GM12878 (cell line): ENCODE data around the gene ZNF804A. TPM values are rescaled to one million over a fixed set of nuclear protein-coding genes. Genes with fewer than 3 reads are reported as not detected.

ENCODE experiments used
- ATAC-seq: fragments of 200-7000 bp; cut with Tn5 transposase; 3 replicates; pipeline ENCODE4 v1.9.1; 2020; ENCODE audit warnings: mild to moderate bottlenecking, moderate library complexity
- BruUV-seq: library from RNA; stranded (reverse); fragments of 400-500 nt; replicated peaks from 2 replicates; lab custom pipeline; 2021; lab: Mats Ljungman, UMichigan
- CTCF ChIA-PET: fragments of 300-600 bp; sonication (Branson Sonifier 250); formaldehyde crosslinking; extraction: SDS; loops from one replicate; lab custom pipeline; 2021; ENCODE audit warnings: inconsistent platforms; lab: Yijun Ruan, JAX
- POLR2A ChIA-PET: fragments of 350-600 bp; formaldehyde crosslinking; extraction: SDS; loops from one replicate; lab custom pipeline; 2021; ENCODE audit warnings: inconsistent platforms; lab: Charles Lee
- RAD21 ChIA-PET: fragments of 300-600 bp; sonication (Branson Sonifier 250); formaldehyde crosslinking; loops from one replicate; lab custom pipeline; 2023; ENCODE audit warnings: antibody characterized with exemption; ENCODE audit not compliant: unreplicated experiment; lab: Charles Lee
- SMC1A ChIA-PET: fragments of 300-600 bp; sonication (Branson Sonifier 250); formaldehyde crosslinking; loops from one replicate; lab custom pipeline; 2023; ENCODE audit not compliant: unreplicated experiment, uncharacterized antibody; lab: Charles Lee
- DNase-seq: peaks from one replicate; pipeline ENCODE4 v3.0.0-alpha.2; 2011; ENCODE audit warnings: low read depth, low spot score
- FAIRE-seq: peaks from 3 replicates; lab custom pipeline; 2011; peaks lifted over from hg19 to GRCh38; lab: Jason Lieb, UNC
- H2AFZ ChIP-seq: 2 replicates; pipeline ENCODE4 v1.6.0; 2011; ENCODE audit warnings: low read depth, low read length, control low read depth; ENCODE audit not compliant: control insufficient read depth
- H3K27ac ChIP-seq: 2 replicates; pipeline ENCODE4 v1.5.1; 2011; ENCODE audit warnings: control low read depth; ENCODE audit not compliant: control insufficient read depth, insufficient read depth
- H3K27me3 ChIP-seq, 2 experiments: replicated peaks in 1 of 2; 2 replicates each; pipeline versions ENCODE4 v1.6.0 to v1.6.1; 2011; ENCODE audit warnings: low read length in 1 of 2; ENCODE audit not compliant: control insufficient read depth in 2 of 2, insufficient read depth in 2 of 2
- H3K36me3 ChIP-seq, 2 experiments: 2 replicates each; pipeline ENCODE4 v1.5.1; 2011; ENCODE audit warnings: low read length in 1 of 2; ENCODE audit not compliant: control insufficient read depth in 2 of 2, insufficient read depth in 2 of 2
- H3K4me1 ChIP-seq: 2 replicates; pipeline ENCODE4 v1.6.1; 2011; ENCODE audit warnings: mild to moderate bottlenecking, low read length, moderate library complexity, mixed read lengths; ENCODE audit not compliant: control insufficient read depth, insufficient read depth
- H3K4me2 ChIP-seq: 2 replicates; pipeline ENCODE4 v1.6.0; 2011; ENCODE audit warnings: control low read depth; ENCODE audit not compliant: control insufficient read depth, insufficient read depth
- H3K4me3 ChIP-seq: fragments of 200-600 bp; sonication (generic); 2 replicates; pipeline ENCODE4 v1.5.1; 2016
- H3K79me2 ChIP-seq: 2 replicates; pipeline ENCODE4 v1.6.0; 2011; ENCODE audit warnings: low read length; ENCODE audit not compliant: control insufficient read depth, insufficient read depth
- H3K9ac ChIP-seq: 2 replicates; pipeline ENCODE4 v1.8.0; 2011; ENCODE audit warnings: low read length, control low read depth, mixed read lengths; ENCODE audit not compliant: control insufficient read depth, insufficient read depth
- H3K9me3 ChIP-seq: replicated peaks from 3 replicates; pipeline ENCODE4 v1.5.1; 2011; ENCODE audit warnings: mild to moderate bottlenecking, low read length; ENCODE audit not compliant: control insufficient read depth, insufficient read depth
- H4K20me1 ChIP-seq: 2 replicates; pipeline ENCODE4 v1.6.0; 2011; ENCODE audit not compliant: control insufficient read depth, insufficient read depth
- CBX5 ChIP-seq: sonication (generic); IDR thresholded peaks from 2 replicates; pipeline ENCODE4 v1.6.1; 2016; ENCODE audit warnings: low read depth, moderate library complexity, mild to moderate bottlenecking, inconsistent platforms
- HSF1 ChIP-seq: fragments of 150-350 bp; IDR thresholded peaks from 2 replicates; pipeline ENCODE4 v1.6.1; 2014; ENCODE audit warnings: mild to moderate bottlenecking, low read depth, low read length
- RAD21 ChIP-seq: IDR thresholded peaks from 2 replicates; pipeline ENCODE4 v1.6.1; 2011; ENCODE audit warnings: mild to moderate bottlenecking, low read depth, low read length, moderate library complexity; ENCODE audit not compliant: insufficient read depth
- RB1 ChIP-seq: fragments of 450-650 bp; formaldehyde crosslinking; IDR thresholded peaks from 2 replicates; pipeline ENCODE4 v1.6.1; 2017; ENCODE audit warnings: mild to moderate bottlenecking, borderline replicate concordance
- STAT1 ChIP-seq: fragments of 450-650 bp; conservative IDR thresholded peaks from 2 replicates; pipeline ENCODE4 v1.6.1; 2014; ENCODE audit warnings: antibody characterized with exemption, mild to moderate bottlenecking
- TCF7 ChIP-seq: IDR thresholded peaks from 2 replicates; pipeline ENCODE4 v1.6.1; 2014; ENCODE audit warnings: antibody characterized with exemption, borderline replicate concordance
- ZNF217 ChIP-seq: fragments of 450-650 bp; IDR thresholded peaks from 2 replicates; pipeline ENCODE4 v1.6.1; 2017; ENCODE audit warnings: antibody characterized with exemption, mild to moderate bottlenecking
- ZZZ3 ChIP-seq: IDR thresholded peaks from 2 replicates; pipeline ENCODE4 v1.6.1; 2011; ENCODE audit warnings: low read depth; ENCODE audit not compliant: control insufficient read depth, insufficient read length
- WGBS: methylation state at CpG from one replicate; pipeline ENCODE4 v1.1.6; 2016; ENCODE audit warnings: low lambda C conversion rate; ENCODE audit not compliant: insufficient replicate concordance, insufficient coverage; ENCODE audit errors: missing lambda C conversion rate; 5-methylcytosine and 5-hydroxymethylcytosine counted together
- in situ Hi-C: fragments of 300-500 bp; cut with MboI; formaldehyde crosslinking; loops from 9 replicates; pipeline ENCODE4 v1.14.3; 2018; ENCODE audit warnings: mixed read lengths
- intact Hi-C: fragments of 100-400 bp; cut with micrococcal nuclease; formaldehyde crosslinking; loops from one replicate; pipeline ENCODE4 v1.14.2; 2022; ENCODE audit not compliant: unreplicated experiment
- polyA plus RNA-seq, 11 experiments: library from polyadenylated mRNA; depleted of rRNA in 4 of 11; unstranded in 6 of 11; stranded (reverse) in 5 of 11; fragments of >200 nt; fragmentation: Nextera tagmentation in 4 of 11; fragmentation: Illumina TruSeq in 1 of 11; extraction: Ambion mirVana in 4 of 11; extraction: Trizol in 1 of 11; gene quantifications; 1 replicate in 1 of 11; 2 replicates in 10 of 11; pipeline versions ENCODE4 v1.2.1 to v1.2.3, GENCODE V29; 2011 to 2016; ENCODE audit warnings: inconsistent platforms in 2 of 11, missing spikeins in 2 of 11, low read depth in 1 of 11
- total RNA-seq, 4 experiments: library from RNA; depleted of rRNA in 3 of 4; stranded (reverse); fragments of >200 nt in 3 of 4; fragmentation: Illumina TruSeq in 1 of 4; extraction: Trizol in 1 of 4; gene quantifications; 2 replicates each; pipeline versions ENCODE4 v1.2.1 to v1.2.3, GENCODE V29; 2013 to 2021
- TF ChIP-seq, protein P1 (sequence below): fragments of 450-650 bp; IDR thresholded peaks from 2 replicates; pipeline ENCODE4 v1.6.1; 2014; ENCODE audit warnings: mild to moderate bottlenecking

The ZNF804A gene
- total and polyA plus RNA-seq, 10 of the 15 experiments (the other 5 are each of a cell fraction or from before 2014, with no cell fraction given), result 0.19 to 2.3 (median 1.4) TPM

- intact Hi-C loops, result no loop called here
- SMC1A ChIA-PET, result interaction anchor here (1.9 kb wide), 1 partner anchor 11 kb away, joined by 5 read pairs; no protein-coding TSS in a partner anchor
- H3K9ac ChIP-seq, result no peak overlapping the region
- FAIRE-seq, result no peak
- RAD21 ChIA-PET, result no interaction called here
- H4K20me1 ChIP-seq, result no peaks in the 10 kb centered on the region
- TF ChIP-seq ZNF217, result no peak
- TF ChIP-seq TCF7, result no peak
- TF ChIP-seq CBX5, result no peak
- TF ChIP-seq RB1, result no peak
- TF ChIP-seq, protein P1, sequence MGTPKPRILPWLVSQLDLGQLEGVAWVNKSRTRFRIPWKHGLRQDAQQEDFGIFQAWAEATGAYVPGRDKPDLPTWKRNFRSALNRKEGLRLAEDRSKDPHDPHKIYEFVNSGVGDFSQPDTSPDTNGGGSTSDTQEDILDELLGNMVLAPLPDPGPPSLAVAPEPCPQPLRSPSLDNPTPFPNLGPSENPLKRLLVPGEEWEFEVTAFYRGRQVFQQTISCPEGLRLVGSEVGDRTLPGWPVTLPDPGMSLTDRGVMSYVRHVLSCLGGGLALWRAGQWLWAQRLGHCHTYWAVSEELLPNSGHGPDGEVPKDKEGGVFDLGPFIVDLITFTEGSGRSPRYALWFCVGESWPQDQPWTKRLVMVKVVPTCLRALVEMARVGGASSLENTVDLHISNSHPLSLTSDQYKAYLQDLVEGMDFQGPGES, result no peak
- TF ChIP-seq STAT1, result no peak
- no peak for TF ChIP-seq RAD21
- no peak for TF ChIP-seq ZZZ3
- no peak for TF ChIP-seq HSF1
- BruUV-seq, result no TSS peak
- no peak for DNase-seq
- CTCF ChIA-PET, result no interaction called here
- ATAC-seq, result no peak
- no peak overlapping the region for H2AFZ ChIP-seq
- no peak overlapping the region for H3K27ac ChIP-seq
- no peaks in the 10 kb centered on the region for H3K36me3 ChIP-seq
- no peaks in the 10 kb centered on the region for H3K4me1 ChIP-seq
- POLR2A ChIA-PET, result no interaction called here
- no peaks in the 10 kb centered on the region for H3K27me3 ChIP-seq
- no peak overlapping the region for H3K4me3 ChIP-seq
- no peaks in the 10 kb centered on the region for H3K9me3 ChIP-seq
- 16% methylated on average over 3 of the region's 3 CpGs for WGBS
- no peaks in the 10 kb centered on the region for H3K79me2 ChIP-seq
- in situ Hi-C loops, result no loop called here
- H3K4me2 ChIP-seq, result no peak overlapping the region
These were observed 131.3 kb downstream of the ZNF804A start for GRCh38 chr2:184729581-184729980.
